HG02642 (cell line): ENCODE measurements around the gene CAMK1.

Experiments
- ATAC-seq: cut with Tn5 transposase; IDR thresholded peaks from one replicate; pipeline ENCODE4 v1.9.1; 2021; ENCODE audit warnings: mild to moderate bottlenecking; ENCODE audit not compliant: unreplicated experiment, poor library complexity

The CAMK1 gene

GRCh38 chr3:9747267-9747666, 22.5 kb downstream of the CAMK1 start:
- ATAC-seq, result no peak

DNA sequence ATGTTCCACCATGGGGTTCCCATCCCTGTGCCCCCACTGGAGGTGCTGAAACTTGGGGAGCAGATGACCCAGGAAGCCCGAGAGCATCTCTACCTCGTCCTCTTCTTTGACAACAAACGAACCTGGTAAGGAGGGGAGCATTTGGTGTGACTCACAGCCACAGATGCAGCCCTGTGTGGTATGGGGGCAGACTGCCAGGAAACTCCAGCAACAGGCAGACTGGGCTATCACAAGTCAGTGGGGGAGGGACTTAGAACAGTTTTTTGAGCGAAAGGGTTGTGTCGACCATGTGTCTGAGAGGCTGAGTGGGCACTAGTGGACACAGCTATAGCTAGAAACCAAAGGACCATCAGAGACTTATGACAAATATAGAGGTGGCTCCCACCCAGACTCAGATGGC, 23.4 kb downstream of the CAMK1 start:
- no peak for ATAC-seq

DNA sequence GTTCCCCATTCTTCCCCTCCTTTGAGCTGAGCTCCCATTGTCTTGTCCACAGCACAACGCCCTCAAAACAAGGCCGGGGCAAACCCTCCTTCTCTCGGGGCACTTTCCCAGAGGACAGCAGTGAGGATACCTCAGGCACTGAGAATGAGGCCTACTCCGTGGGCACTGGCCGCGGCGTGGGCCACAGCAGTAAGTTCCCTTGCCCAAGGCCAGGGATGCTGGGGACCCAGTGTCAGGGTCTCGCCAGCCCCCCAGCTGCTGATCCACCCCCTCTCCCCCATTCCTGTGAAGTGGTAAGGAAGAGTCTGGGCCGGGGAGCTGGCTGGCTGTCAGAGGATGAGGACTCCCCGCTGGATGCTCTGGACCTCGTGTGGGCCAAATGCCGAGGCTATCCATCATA, 24.2 kb downstream of the CAMK1 start:
- ATAC-seq, result no peak

- ATAC-seq, result no peak
These were observed 25.6 kb downstream of the CAMK1 start for GRCh38 chr3:9744162-9744561.

DNA sequence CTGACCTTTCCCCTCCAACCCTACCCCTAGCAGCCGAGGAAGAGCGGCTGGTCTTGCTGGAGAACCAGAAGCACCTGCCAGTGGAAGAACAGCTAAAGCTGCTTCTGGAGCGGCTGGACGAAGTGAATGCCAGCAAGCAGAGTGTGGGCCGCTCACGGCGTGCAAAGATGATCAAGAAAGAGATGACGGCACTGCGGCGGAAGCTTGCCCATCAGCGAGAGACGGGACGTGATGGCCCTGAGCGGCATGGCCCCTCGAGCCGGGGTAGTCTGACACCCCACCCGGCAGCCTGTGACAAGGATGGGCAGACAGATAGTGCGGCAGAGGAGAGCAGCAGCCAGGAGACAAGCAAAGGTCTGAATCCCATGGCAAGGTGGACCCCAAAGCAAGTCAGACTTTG, 26.2 kb downstream of the CAMK1 start:
- no peak for ATAC-seq

DNA sequence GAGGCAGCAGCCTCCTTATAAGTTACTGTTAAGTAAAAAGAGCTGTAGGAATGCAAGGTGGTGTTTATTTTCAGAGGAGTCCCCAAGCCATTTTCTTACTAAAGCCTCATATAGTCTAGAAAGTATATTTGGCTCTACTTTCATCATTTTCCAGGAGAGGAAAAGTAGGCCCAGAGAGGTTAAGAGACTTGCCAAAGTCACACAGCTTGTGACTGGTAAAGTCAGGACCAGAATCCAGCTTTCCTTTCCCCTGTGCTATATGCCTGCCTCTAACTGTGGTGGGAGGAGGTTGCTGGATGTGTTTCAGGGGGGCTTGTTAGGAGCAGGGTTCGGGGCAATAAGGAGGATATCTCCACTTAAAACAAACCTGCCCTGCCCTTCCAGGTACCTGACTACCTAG, 27.2 kb downstream of the CAMK1 start:
- no peak for ATAC-seq

GRCh38 chr3:9739181-9739580, 30.6 kb downstream of the CAMK1 start:
- ATAC-seq, result no peak

DNA sequence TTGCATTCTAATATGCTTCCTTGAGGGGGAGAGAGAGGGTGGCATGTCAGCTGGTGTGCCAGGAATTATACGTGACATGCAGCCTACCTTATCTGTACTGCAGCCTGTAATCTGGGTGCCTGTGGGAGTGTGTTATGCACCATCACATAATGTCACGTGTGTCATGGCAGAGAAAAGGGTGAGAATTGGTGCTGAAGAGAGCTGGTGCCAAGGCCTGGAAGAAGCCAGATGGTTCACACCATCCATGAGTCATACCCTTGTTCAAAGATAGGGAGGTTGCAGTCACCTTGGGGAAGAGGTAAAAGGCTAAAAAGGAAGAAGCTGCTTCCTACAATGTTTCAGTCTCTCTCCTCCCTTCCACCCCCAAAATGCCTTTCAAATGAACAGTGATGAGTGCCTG, 32.9 kb downstream of the CAMK1 start:
- ATAC-seq, result no peak

- no peak for ATAC-seq
These were observed 37.0 kb downstream of the CAMK1 start for GRCh38 chr3:9732740-9733115.

GRCh38 chr3:9732080-9732739, 37.5 kb downstream of the CAMK1 start:
- ATAC-seq, result peak; percentile 17

GRCh38 chr3:9731206-9732079, 38.3 kb downstream of the CAMK1 start, which contains the start of gene BRPF1:
TSS of gene BRPF1 (plus strand) at chr3:9731735. CDS start at chr3:9734141, 2,406 bp downstream.
- ATAC-seq, result peak; percentile 92

GRCh38 chr3:9730657-9731205, 39.0 kb downstream of the CAMK1 start:
- ATAC-seq, result peak; percentile 46

- no peak for ATAC-seq
These were observed 40.3 kb downstream of the CAMK1 start for GRCh38 chr3:9729419-9729818.

- ATAC-seq, result no peak
These were observed 42.0 kb downstream of the CAMK1 start for GRCh38 chr3:9727743-9728142.

- no peak for ATAC-seq
These were observed 42.6 kb downstream of the CAMK1 start for GRCh38 chr3:9727041-9727595.

DNA sequence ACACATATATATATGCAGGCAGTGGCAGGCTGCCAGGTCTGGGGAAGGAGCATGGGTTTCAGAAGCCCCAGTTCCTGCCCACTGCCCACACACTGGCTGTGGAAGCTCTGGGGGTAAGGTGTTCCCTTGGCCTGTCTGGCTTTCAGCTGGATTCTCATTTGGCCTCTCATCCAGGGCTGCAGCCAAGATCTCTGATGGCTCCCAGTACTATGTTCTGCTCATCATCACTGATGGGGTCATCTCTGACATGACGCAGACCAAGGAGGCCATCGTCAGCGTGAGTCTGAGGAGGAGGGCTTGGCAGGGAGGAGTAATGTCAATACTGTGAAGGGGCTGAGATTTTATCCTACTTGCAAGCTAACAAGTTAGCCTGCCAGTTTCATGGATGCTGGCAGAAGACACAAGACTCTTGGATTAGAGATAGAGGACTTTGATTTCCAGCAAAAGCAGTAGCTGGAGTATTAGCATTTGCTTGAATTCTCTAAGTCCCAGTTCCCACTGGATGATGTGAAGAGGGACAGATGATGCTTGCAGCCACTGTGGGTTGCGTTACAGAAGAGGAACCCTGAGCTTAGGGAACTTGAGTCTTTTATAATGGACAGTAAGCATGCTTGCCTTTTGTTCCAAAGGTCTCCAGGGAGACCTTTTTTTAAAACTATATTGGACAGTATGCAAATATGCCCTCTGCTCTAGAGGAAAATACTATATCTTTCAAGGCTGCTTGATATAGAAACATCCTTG, 43.8 kb downstream of the CAMK1 start:
- ATAC-seq, result no peak

DNA sequence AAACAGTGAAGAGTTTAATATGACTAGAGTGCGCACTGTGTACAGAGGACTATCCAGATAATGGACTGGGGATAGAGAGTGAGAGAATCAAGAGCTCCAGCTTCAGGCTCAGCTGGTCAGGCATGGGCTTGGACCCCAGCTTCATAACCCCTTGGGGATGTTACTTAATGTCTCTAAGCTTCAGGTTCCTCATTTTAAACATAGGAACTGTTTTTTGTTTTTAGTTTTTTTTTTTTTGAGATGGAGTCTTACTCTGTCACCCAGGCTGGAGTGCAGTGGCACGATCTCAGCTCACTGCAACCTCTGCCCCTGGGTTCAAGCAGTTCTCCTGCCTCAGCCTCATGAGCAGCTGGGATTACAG, 48.1 kb downstream of the CAMK1 start:
- no peak for ATAC-seq

- no peak for ATAC-seq
These were observed 48.6 kb downstream of the CAMK1 start for GRCh38 chr3:9721015-9721699.

DNA sequence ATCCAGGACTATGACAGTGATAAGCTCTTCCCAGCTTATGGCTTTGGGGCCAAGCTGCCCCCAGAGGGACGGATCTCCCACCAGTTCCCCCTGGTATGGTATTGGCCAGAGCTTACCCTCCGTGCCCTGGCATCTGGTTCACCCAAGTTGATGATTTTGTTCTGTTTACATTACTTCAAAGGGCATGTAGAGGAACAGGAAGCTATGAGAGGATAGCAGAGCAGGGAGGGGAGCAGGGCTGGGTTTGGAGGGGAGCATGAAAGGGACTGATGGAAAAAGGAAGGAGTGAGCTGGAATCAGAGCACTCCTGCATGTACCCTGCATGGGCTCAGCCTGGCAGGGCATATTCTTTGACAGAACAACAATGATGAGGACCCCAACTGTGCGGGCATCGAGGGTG, 51.6 kb downstream of the CAMK1 start:
- no peak for ATAC-seq

- no peak for ATAC-seq
These were observed 52.2 kb downstream of the CAMK1 start for GRCh38 chr3:9717563-9717962.
